CD4-positive, alpha-beta memory T cell (primary cell): Measurements from ENCODE around the gene CCDC57. TPM values are rescaled to one million over a fixed set of nuclear protein-coding genes. Genes with fewer than 3 reads are reported as not detected.

Experiments
- CTCF ChIA-PET: fragments of 350-600 bp; sonication (Branson Sonifier 250); formaldehyde crosslinking; loops from one replicate; lab custom pipeline; 2021; ENCODE audit warnings: inconsistent platforms; ENCODE audit not compliant: partially characterized antibody; lab: Charles Lee
- POLR2A ChIA-PET: fragments of 350-600 bp; sonication (Branson Sonifier 250); formaldehyde crosslinking; loops from one replicate; lab custom pipeline; 2021; ENCODE audit not compliant: partially characterized antibody; lab: Charles Lee
- DNase-seq, 5 donors: peaks; one replicate each; pipeline versions ENCODE4 v3.0.0 to v3.0.0-alpha.2; 2020 to 2022; ENCODE audit warnings: mixed read lengths in 1 of 5
- H3K27ac ChIP-seq: one replicate; pipeline ENCODE4 v1.7.0; 2013; ENCODE audit warnings: low read depth, low read length
- H3K27me3 ChIP-seq: 2 replicates; pipeline ENCODE4 v1.7.0; 2013; ENCODE audit warnings: mild to moderate bottlenecking, low read length, moderate library complexity; ENCODE audit not compliant: insufficient read depth
- H3K36me3 ChIP-seq: 2 replicates; pipeline ENCODE4 v1.7.0; 2013; ENCODE audit warnings: mild to moderate bottlenecking, low read length, moderate library complexity; ENCODE audit not compliant: insufficient read depth
- H3K4me1 ChIP-seq: 2 replicates; pipeline ENCODE4 v1.7.0; 2013; ENCODE audit warnings: mild to moderate bottlenecking, low read length, moderate library complexity; ENCODE audit not compliant: insufficient read depth
- H3K4me3 ChIP-seq, 2 donors: one replicate each; pipeline ENCODE4 v1.7.0; 2013; ENCODE audit warnings: low read length in 2 of 2, mild to moderate bottlenecking in 1 of 2
- H3K9me3 ChIP-seq, 2 donors: one replicate each; pipeline ENCODE4 v1.7.0; 2013; ENCODE audit warnings: low read length in 2 of 2, control low read depth in 1 of 2; ENCODE audit not compliant: control insufficient read depth in 1 of 2
- H3K27ac Mint-ChIP-seq, 7 donors: one replicate each; pipeline ENCODE4 v1.8.0; 2020 to 2021; ENCODE audit warnings: mixed read lengths in 7 of 7, mild to moderate bottlenecking in 6 of 7, inconsistent platforms in 3 of 7, moderate library complexity in 3 of 7
- H3K27me3 Mint-ChIP-seq, 2 donors: one replicate each; pipeline ENCODE4 v1.8.0; 2020 to 2021; ENCODE audit warnings: mixed read lengths in 2 of 2
- H3K36me3 Mint-ChIP-seq, 2 donors: one replicate each; pipeline ENCODE4 v1.8.0; 2020 to 2021; ENCODE audit warnings: mixed read lengths in 2 of 2, inconsistent platforms in 1 of 2, mild to moderate bottlenecking in 1 of 2
- H3K4me1 Mint-ChIP-seq, 4 donors: one replicate each; pipeline ENCODE4 v1.8.0; 2020 to 2021; ENCODE audit warnings: mixed read lengths in 4 of 4, mild to moderate bottlenecking in 1 of 4
- H3K4me3 Mint-ChIP-seq, 8 donors: one replicate each; pipeline ENCODE4 v1.8.0; 2020 to 2021; ENCODE audit warnings: mixed read lengths in 8 of 8, mild to moderate bottlenecking in 7 of 8, moderate library complexity in 6 of 8, inconsistent platforms in 3 of 8
- H3K9me3 Mint-ChIP-seq, 8 donors: one replicate each; pipeline ENCODE4 v1.8.0; 2020 to 2021; ENCODE audit warnings: mixed read lengths in 8 of 8, mild to moderate bottlenecking in 5 of 8, inconsistent platforms in 3 of 8, moderate library complexity in 1 of 8
- intact Hi-C: fragments of 100-400 bp; cut with micrococcal nuclease; formaldehyde crosslinking; loops from one replicate; pipeline ENCODE4 v1.15.1; 2023
- polyA plus RNA-seq, 2 donors: library from polyadenylated mRNA; unstranded; fragments of 300-500 nt; fragmentation: Illumina TruSeq; gene quantifications; one replicate each; pipeline ENCODE4 v1.2.3, GENCODE V29; 2021
- total RNA-seq, 2 experiments: library from RNA; stranded (reverse); gene quantifications; one replicate each; pipeline ENCODE4 v1.2.3, GENCODE V29; 2021

Gene CCDC57
- total and polyA plus RNA-seq, 4 experiments from 2014 or later = 41.6 to 88.7 (median 62.0) TPM

GRCh38 chr17:82077617-82078358, 134.9 kb downstream of the CCDC57 start:
- Mint-ChIP-seq H3K27me3 (no peaks in the 10 kb centered on the region), H3K9me3 (peaks cover 0 to 4% (median 0%) of the 10 kb centered on the region in 8 donors), H3K4me1 (no peaks in the 10 kb centered on the region), H3K36me3 (peaks cover 3 to 6% of the 10 kb centered on the region in 2 donors), H3K4me3 (no peak overlapping the region), H3K27ac (peak overlapping the region in 1 of 7 donors; percentile 27)
- intact Hi-C loops = no loop called here
- H3K36me3 ChIP-seq = peaks cover 11% of the 10 kb centered on the region
- no peaks in the 10 kb centered on the region for H3K27me3 ChIP-seq
- ChIA-PET CTCF (no interaction called here), POLR2A (interaction anchor here (0.8 kb wide), 1 partner anchor 20 kb away, joined by 3 read pairs; the partner anchor contains the start of gene FASN)
- H3K27ac ChIP-seq = no peak overlapping the region
- H3K4me1 ChIP-seq = no peaks in the 10 kb centered on the region
- no peaks in the 10 kb centered on the region for H3K9me3 ChIP-seq
- no peak for DNase-seq
- H3K4me3 ChIP-seq = no peak overlapping the region

DNA sequence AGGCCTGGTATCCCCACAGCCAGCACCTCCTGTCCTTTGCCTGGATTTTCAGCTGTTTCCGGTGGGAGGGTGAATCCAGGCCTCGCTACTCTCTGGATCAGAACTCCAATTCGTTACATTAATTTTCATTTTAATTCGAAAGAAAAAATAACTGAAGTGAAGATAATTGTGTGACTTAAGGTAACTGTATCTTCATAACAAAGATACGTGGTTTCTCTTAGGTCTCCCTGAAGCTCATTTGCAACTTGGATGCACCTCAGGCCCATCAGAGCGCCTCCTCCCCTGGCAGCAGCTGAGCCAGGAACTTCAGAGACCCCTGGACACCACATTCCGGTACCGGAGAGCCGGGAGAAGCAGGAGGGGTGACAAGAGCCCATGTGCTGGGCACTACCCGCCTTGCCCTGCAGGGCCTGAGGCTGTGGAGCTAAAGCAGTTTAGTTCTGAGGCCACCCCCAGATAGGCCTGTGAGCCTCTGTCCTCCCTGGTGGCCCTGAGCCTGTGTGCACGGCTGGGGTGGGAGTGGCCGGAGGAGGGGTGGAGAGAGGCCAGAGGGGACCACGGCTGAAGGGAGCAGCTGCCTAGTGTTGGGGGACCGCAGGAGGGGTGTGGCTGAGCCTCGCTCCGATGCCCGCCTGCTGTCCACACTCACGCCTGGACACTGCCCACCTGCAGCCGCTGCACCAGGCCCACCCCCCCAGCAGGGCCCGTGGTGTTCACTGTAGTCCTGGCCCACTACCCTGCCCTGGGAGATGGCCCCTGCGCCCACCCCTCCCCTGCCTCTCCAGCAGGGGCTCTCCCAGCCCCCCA, 135.7 kb downstream of the CCDC57 start:
- H3K27me3 ChIP-seq = no peaks in the 10 kb centered on the region
- Mint-ChIP-seq H3K27me3 (no peaks in the 10 kb centered on the region), H3K36me3 (peaks cover 3 to 6% of the 10 kb centered on the region in 2 donors), H3K9me3 (peaks cover 0 to 4% (median 0%) of the 10 kb centered on the region in 8 donors), H3K4me1 (no peaks in the 10 kb centered on the region), H3K27ac (peak overlapping the region in 1 of 7 donors; percentile 30), H3K4me3 (no peak overlapping the region)
- H3K4me1 ChIP-seq = no peaks in the 10 kb centered on the region
- H3K9me3 ChIP-seq = no peaks in the 10 kb centered on the region
- ChIA-PET POLR2A (interaction anchor here (0.8 kb wide), 1 partner anchor 21 kb away, joined by 3 read pairs; the partner anchor contains the start of gene FASN), CTCF (no interaction called here)
- intact Hi-C loops = no loop called here
- no peak overlapping the region for H3K4me3 ChIP-seq
- no peak overlapping the region for H3K27ac ChIP-seq
- peaks cover 10% of the 10 kb centered on the region for H3K36me3 ChIP-seq
- no peak for DNase-seq

DNA sequence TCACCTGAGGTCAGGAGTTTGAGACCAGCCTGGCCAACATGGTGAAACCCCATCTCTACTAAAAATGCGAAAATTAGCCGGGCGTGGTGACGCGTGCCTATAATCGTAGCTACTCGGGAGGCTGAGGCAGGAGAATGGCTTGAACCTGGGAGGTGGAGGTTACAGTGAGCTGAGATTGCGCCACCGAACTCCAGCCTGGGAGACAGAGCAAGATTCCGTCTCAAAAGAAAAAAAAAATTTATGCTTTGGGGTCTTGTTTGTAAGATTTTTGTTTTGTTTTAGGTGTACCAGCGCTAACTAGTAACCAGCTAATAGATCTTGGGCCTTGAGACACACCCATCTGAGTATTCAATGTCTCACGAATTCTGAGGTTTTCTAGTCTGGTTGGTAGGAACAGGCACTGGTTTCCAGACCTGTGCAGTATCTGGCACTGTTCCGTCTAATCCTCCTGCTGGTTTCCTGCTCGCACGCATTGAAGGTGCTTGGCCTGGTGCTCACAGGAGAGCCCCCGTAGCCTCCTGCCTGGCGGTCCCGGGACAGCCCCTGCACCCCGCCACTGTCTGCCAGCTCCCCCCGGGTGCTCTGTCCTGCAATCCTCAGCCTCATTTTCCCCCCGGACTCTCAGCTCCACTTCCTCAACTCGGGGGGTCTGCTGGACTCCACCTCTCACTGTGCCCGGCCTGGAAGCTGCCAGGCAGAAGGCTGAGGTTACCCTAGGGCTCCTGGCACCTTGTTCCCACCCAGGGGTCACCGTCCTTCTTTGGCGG, 136.4 kb downstream of the CCDC57 start:
- H3K4me1 Mint-ChIP-seq = no peaks in the 10 kb centered on the region
- POLR2A ChIA-PET = no interaction called here
- peaks cover 0 to 4% (median 0%) of the 10 kb centered on the region in 8 donors for H3K9me3 Mint-ChIP-seq
- H3K4me3 Mint-ChIP-seq = no peak overlapping the region
- no peak for DNase-seq
- H3K4me1 ChIP-seq = no peaks in the 10 kb centered on the region
- H3K27ac Mint-ChIP-seq = peak overlapping the region in 1 of 7 donors; percentile 30
- H3K9me3 ChIP-seq = no peaks in the 10 kb centered on the region
- CTCF ChIA-PET = no interaction called here
- intact Hi-C loops = no loop called here
- H3K36me3 Mint-ChIP-seq = peaks cover 3 to 6% of the 10 kb centered on the region in 2 donors
- H3K27me3 ChIP-seq = no peaks in the 10 kb centered on the region
- H3K36me3 ChIP-seq = peaks cover 6% of the 10 kb centered on the region
- no peak overlapping the region for H3K4me3 ChIP-seq
- H3K27ac ChIP-seq = no peak overlapping the region
- H3K27me3 Mint-ChIP-seq = no peaks in the 10 kb centered on the region

GRCh38 chr17:82073446-82073845, 139.2 kb downstream of the CCDC57 start:
- intact Hi-C loops = no loop called here
- Mint-ChIP-seq H3K4me3 (no peak overlapping the region), H3K4me1 (no peaks in the 10 kb centered on the region), H3K27me3 (no peaks in the 10 kb centered on the region), H3K27ac (no peak overlapping the region), H3K36me3 (peaks cover 0 to 2% of the 10 kb centered on the region in 2 donors), H3K9me3 (peaks cover 0 to 4% (median 0%) of the 10 kb centered on the region in 8 donors)
- no peaks in the 10 kb centered on the region for H3K4me1 ChIP-seq
- H3K4me3 ChIP-seq = no peak overlapping the region
- H3K36me3 ChIP-seq = no peaks in the 10 kb centered on the region
- no peaks in the 10 kb centered on the region for H3K9me3 ChIP-seq
- H3K27ac ChIP-seq = no peak overlapping the region
- DNase-seq = no peak
- POLR2A ChIA-PET = no interaction called here
- H3K27me3 ChIP-seq = no peaks in the 10 kb centered on the region
- CTCF ChIA-PET = interaction anchor here (0.6 to 0.8 kb wide), 2 partner anchors 36 to 43 kb away, joined by 3 read pairs; partner anchors contain the start of gene DCXR

DNA sequence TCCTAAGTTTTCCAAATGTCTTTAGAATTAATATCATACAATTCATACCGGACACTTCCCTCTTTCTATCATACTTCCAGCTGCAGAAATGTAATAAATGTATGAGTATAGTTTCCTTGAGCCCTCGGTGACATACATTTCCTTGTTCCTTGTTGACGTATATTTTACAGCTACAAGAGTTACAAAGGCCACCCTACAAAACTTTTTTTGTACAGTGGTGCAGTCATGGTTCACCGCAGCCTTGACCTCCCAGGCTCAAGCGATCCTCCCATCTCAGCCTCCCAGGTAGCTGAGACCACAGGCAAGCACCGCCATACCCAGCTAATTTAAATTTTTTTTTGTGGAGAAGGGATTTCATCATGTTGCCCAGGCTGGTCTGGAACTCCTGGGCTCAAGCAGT, 139.8 kb downstream of the CCDC57 start:
- Histone ChIP-seq H3K27me3 (no peaks in the 10 kb centered on the region), H3K27ac (no peak overlapping the region), H3K9me3 (no peaks in the 10 kb centered on the region), H3K4me3 (no peak overlapping the region), H3K36me3 (no peaks in the 10 kb centered on the region), H3K4me1 (no peaks in the 10 kb centered on the region)
- DNase-seq = no peak
- H3K36me3 Mint-ChIP-seq = no peaks in the 10 kb centered on the region
- H3K27ac Mint-ChIP-seq = no peak overlapping the region
- no peaks in the 10 kb centered on the region for H3K4me1 Mint-ChIP-seq
- ChIA-PET POLR2A (no interaction called here), CTCF (interaction anchor here (0.6 to 0.8 kb wide), 3 partner anchors 35 to 437 kb away, joined by 3 read pairs; partner anchors contain the start of gene DCXR)
- no peak overlapping the region for H3K4me3 Mint-ChIP-seq
- no peaks in the 10 kb centered on the region for H3K27me3 Mint-ChIP-seq
- peaks cover 0 to 4% (median 0%) of the 10 kb centered on the region in 8 donors for H3K9me3 Mint-ChIP-seq
- intact Hi-C loops = no loop called here

DNA sequence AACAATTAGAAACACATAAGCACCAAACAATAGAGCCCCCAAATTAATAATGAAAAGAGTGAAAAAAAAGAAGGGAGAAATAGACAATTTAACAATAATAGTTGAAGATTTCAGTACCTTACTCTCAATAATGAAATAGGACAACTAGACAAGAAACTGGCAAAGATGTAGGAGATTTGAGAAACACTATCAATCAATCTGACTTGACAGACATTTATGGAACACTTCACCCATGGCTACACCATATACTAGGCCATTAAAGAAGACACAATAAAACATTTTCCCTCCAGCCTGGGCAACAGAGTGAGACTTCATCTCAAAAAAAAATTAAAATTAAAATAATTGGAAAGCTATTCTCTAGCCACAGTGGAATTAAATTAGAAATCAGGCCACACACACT, 142.0 kb downstream of the CCDC57 start:
- H3K27me3 Mint-ChIP-seq = no peaks in the 10 kb centered on the region
- Histone ChIP-seq H3K4me1 (peaks cover 11% of the 10 kb centered on the region), H3K27ac (no peak overlapping the region), H3K27me3 (no peaks in the 10 kb centered on the region), H3K36me3 (no peaks in the 10 kb centered on the region), H3K4me3 (no peak overlapping the region), H3K9me3 (no peaks in the 10 kb centered on the region)
- no peaks in the 10 kb centered on the region for H3K36me3 Mint-ChIP-seq
- intact Hi-C loops = no loop called here
- no peaks in the 10 kb centered on the region for H3K9me3 Mint-ChIP-seq
- peak overlapping the region in 2 of 7 donors; percentile 2 to 3 for H3K27ac Mint-ChIP-seq
- ChIA-PET CTCF (no interaction called here), POLR2A (interaction anchor here (1.1 kb wide), 1 partner anchor 56 kb away, joined by 3 read pairs; no protein-coding TSS in a partner anchor)
- H3K4me1 Mint-ChIP-seq = peaks cover 0 to 14% (median 7%) of the 10 kb centered on the region in 4 donors
- no peak for DNase-seq
- no peak overlapping the region for H3K4me3 Mint-ChIP-seq
